ENCODE data around the gene PON3. TPM values are rescaled to one million over a fixed set of nuclear protein-coding genes. Genes with fewer than 3 reads are reported as not detected.

The PON3 gene
- total RNA-seq, 4 donors from 2014 or later, result 10.1 to 10.6 TPM; not detected in 2

DNA sequence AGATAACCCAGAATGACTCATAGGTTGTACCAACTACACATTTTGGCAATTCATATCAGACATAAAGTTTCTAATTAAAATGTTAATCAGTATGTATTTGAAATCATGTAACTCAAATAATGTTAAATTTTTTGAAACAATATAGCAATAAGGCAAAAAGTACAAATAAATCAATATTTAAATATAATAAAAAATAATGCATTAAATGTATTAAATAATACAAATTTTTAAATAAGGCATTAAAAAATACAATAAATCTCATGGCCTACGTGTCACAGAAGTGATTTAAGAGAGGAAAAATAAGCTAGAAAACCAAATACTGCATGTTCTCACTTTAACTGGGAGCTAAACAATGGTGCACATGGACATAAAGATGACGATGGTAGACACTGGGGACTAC is 29.5 kb upstream of the PON3 start:
- no peak for DNase-seq
- Histone ChIP-seq H3K36me3 (no peaks in the 10 kb centered on the region), H3K4me3 (no peak overlapping the region), H3K9me3 (no peaks in the 10 kb centered on the region), H3K27ac (no peak overlapping the region), H3K4me1 (no peaks in the 10 kb centered on the region), H3K27me3 (no peaks in the 10 kb centered on the region)
- no peak for TF ChIP-seq POLR2A (IDR thresholded peaks at IDR 0.05)
- TF ChIP-seq, protein P1, sequence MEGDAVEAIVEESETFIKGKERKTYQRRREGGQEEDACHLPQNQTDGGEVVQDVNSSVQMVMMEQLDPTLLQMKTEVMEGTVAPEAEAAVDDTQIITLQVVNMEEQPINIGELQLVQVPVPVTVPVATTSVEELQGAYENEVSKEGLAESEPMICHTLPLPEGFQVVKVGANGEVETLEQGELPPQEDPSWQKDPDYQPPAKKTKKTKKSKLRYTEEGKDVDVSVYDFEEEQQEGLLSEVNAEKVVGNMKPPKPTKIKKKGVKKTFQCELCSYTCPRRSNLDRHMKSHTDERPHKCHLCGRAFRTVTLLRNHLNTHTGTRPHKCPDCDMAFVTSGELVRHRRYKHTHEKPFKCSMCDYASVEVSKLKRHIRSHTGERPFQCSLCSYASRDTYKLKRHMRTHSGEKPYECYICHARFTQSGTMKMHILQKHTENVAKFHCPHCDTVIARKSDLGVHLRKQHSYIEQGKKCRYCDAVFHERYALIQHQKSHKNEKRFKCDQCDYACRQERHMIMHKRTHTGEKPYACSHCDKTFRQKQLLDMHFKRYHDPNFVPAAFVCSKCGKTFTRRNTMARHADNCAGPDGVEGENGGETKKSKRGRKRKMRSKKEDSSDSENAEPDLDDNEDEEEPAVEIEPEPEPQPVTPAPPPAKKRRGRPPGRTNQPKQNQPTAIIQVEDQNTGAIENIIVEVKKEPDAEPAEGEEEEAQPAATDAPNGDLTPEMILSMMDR (IDR thresholded peaks at IDR 0.05), result no peak
- intact Hi-C loops (cut with DNase I; ENCODE audit: low total_unique reads), result no loop called here

DNA sequence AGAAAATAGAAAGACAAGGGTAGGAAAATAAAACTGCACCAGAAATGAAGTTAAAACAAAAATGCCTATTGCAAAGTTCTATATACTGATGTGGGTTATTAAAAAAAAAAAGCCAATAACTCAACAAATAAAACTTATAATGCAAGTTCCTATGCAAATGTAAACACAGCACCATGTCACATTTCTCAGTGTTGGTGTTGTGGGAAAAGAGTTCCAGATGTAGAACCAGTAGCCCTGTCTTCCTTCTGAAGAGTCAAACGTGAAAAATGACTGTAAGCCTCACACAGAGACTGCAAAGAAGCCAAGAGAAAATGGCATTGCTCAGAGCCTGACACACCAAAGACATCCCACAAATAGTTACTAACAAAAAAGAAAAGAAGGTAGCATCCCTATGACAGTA is 28.5 kb upstream of the PON3 start:
- Histone ChIP-seq H3K27me3 (no peaks in the 10 kb centered on the region), H3K4me3 (no peak overlapping the region), H3K27ac (no peak overlapping the region), H3K4me1 (no peaks in the 10 kb centered on the region), H3K36me3 (no peaks in the 10 kb centered on the region), H3K9me3 (no peaks in the 10 kb centered on the region)
- DNase-seq, result no peak
- TF ChIP-seq, protein P1 (IDR thresholded peaks at IDR 0.05), result no peak
- no peak for TF ChIP-seq POLR2A (IDR thresholded peaks at IDR 0.05)
- intact Hi-C loops (cut with DNase I; ENCODE audit: low total_unique reads), result no loop called here

DNA sequence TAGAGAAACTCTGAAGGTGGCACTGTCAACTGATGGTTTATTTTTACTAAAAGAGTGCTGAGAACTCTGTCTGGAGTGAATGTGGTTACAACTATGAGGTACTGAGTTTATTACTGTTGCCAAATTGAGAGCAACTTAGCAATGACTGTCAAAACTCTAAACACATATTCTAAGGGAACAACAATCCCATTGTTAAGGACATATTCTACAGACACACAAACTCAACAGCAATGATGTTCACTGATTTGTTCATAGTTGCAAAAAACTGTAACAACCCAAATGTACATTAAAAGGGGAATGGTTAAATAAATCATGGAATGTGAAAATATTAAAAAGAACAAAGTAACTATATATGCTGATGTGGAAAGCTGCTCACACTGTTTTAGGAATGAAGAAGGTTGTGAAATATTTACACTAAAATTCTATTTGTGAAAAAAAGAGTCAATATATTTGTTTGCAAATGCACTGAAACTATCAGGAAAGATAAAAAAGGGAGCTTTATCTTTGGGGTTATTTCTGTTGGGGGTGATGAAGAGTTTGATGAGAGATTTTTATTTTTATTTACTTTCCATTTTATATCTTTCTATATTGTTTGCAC is 25.8 kb upstream of the PON3 start:
- no peak overlapping the region for H3K27ac ChIP-seq
- no peaks in the 10 kb centered on the region for H3K4me1 ChIP-seq
- H3K36me3 ChIP-seq, result no peaks in the 10 kb centered on the region
- no peak overlapping the region for H3K4me3 ChIP-seq
- intact Hi-C loops (cut with DNase I; ENCODE audit: low total_unique reads), result no loop called here
- DNase-seq, result no peak
- TF ChIP-seq POLR2A (IDR thresholded peaks at IDR 0.05), result no peak
- TF ChIP-seq, protein P1 (IDR thresholded peaks at IDR 0.05), result no peak
- H3K9me3 ChIP-seq, result no peaks in the 10 kb centered on the region
- H3K27me3 ChIP-seq, result no peaks in the 10 kb centered on the region

DNA sequence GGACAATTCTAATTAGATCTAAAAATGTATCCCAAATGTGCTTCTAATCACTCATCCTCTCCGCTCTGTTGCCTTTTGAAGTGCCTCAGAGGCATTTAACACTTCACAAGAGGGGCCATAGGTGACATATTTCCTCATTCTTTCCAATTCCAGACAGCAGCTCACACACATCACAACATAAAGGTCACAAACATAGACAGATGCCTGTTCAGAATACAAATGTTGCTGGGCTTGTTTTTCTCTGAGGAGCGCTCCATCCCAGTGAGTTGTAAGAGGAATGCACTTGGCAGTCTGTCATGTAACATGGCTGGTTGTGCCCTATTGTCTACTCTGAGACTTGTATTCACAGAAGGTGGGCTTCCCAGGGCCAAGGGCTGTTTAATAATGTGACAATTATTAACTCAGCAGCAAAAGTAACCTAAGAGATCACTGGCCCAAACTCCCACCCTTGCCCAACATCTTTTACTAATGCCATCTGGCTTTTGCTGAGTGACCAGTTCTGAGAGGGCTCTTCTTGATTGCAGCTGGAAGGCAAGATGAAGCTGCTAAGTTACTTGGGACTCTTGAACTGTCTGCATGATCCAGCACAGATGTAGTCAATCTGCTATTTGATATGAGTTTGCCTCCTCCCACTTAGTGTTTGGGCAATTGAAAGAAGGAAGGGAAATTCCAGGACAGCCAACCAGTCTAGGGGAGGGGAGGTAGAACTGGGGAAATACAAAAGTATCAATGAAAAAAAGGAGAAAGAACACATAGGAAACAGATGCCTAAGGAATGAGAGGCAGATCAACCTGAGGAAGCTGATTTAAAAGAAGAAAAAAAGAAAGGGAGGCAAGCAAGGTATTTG is 25.0 kb upstream of the PON3 start:
- no peak for DNase-seq
- Histone ChIP-seq H3K36me3 (no peaks in the 10 kb centered on the region), H3K9me3 (no peaks in the 10 kb centered on the region), H3K4me3 (no peak overlapping the region), H3K4me1 (no peaks in the 10 kb centered on the region), H3K27ac (no peak overlapping the region), H3K27me3 (no peaks in the 10 kb centered on the region)
- no peak for TF ChIP-seq POLR2A (IDR thresholded peaks at IDR 0.05)
- TF ChIP-seq, protein P1 (IDR thresholded peaks at IDR 0.05), result no peak
- intact Hi-C loops (cut with DNase I; ENCODE audit: low total_unique reads), result no loop called here

DNA sequence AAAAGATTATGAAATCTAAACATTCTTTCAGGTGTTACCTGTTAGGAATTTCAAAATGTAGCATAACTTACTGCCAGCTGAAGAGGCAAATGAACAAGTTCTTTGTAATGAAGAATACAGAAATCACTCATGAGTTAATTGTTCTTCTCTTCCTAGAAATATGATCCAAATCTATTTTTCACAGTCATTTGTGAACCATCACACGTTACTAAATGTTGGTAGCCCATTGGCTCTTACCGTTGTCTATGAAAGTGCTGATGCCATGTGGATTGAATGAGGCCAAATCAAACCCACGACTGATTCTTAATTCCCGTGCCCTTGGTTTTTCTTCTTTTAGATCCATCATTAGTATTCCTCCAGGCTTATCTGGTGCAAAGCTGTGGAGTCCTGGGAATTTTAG is 15.9 kb upstream of the PON3 start:
- no peak for DNase-seq
- H3K4me3 ChIP-seq, result no peak overlapping the region
- intact Hi-C loops (cut with DNase I; ENCODE audit: low total_unique reads), result no loop called here
- no peak for TF ChIP-seq POLR2A (IDR thresholded peaks at IDR 0.05)
- TF ChIP-seq, protein P1 (IDR thresholded peaks at IDR 0.05), result no peak
- no peaks in the 10 kb centered on the region for H3K36me3 ChIP-seq
- H3K9me3 ChIP-seq, result no peaks in the 10 kb centered on the region
- no peaks in the 10 kb centered on the region for H3K27me3 ChIP-seq
- no peaks in the 10 kb centered on the region for H3K4me1 ChIP-seq
- no peak overlapping the region for H3K27ac ChIP-seq

All from uterus (tissue), 4 donors.